ENCODE data around the gene TMEM203.
"Not testable (repeated sequence)": the region's sequence is repeated elsewhere in the genome, so short reads cannot be mapped to it uniquely, and the experiment has no call there.

TMEM203 gene

GRCh38 chr9:137241490-137242268 is 36.2 kb upstream of the TMEM203 start:
- peak; percentile 40 for DNase-seq (ENCODE audit: low read depth)

- DNase-seq (ENCODE audit: low read depth): peak; percentile 95
Observed at GRCh38 chr9:137240841-137241489, 35.5 kb upstream of the TMEM203 start, which contains the start of gene TUBB4B. TUBB4B (plus strand) TSS chr9:137241287; CDS start chr9:137241361, 74 bp downstream.

GRCh38 chr9:137240318-137240840 is 34.9 kb upstream of the TMEM203 start:
- peak; percentile 27 for DNase-seq (ENCODE audit: low read depth)

- not testable (repeated sequence) for DNase-seq (ENCODE audit: low read depth)
Observed at GRCh38 chr9:137239541-137240200, 34.2 kb upstream of the TMEM203 start.

GRCh38 chr9:137237759-137238726 is 32.6 kb upstream of the TMEM203 start:
- no peak for DNase-seq (ENCODE audit: low read depth)

- no peak for DNase-seq (ENCODE audit: low read depth)
Observed at GRCh38 chr9:137236936-137237421, 31.5 kb upstream of the TMEM203 start.

- DNase-seq (ENCODE audit: low read depth): peak; percentile 87
Observed at GRCh38 chr9:137236238-137236935, 30.9 kb upstream of the TMEM203 start.

GRCh38 chr9:137235424-137236237 is 30.2 kb upstream of the TMEM203 start:
- DNase-seq (ENCODE audit: low read depth): no peak

- no peak for DNase-seq (ENCODE audit: low read depth)
Observed at GRCh38 chr9:137234758-137235423, 29.4 kb upstream of the TMEM203 start.

GRCh38 chr9:137234055-137234697 is 28.7 kb upstream of the TMEM203 start:
- DNase-seq (ENCODE audit: low read depth): no peak

- DNase-seq (ENCODE audit: low read depth): no peak
Observed at GRCh38 chr9:137233143-137233980, 27.9 kb upstream of the TMEM203 start.

GRCh38 chr9:137232510-137232909 is 27.1 kb upstream of the TMEM203 start:
- no peak for DNase-seq (ENCODE audit: low read depth)

GRCh38 chr9:137232101-137232500 is 26.7 kb upstream of the TMEM203 start:
- DNase-seq (ENCODE audit: low read depth): no peak

- no peak for DNase-seq (ENCODE audit: low read depth)
Observed at GRCh38 chr9:137231372-137232039, 26.1 kb upstream of the TMEM203 start.

- no peak for DNase-seq (ENCODE audit: low read depth)
Observed at GRCh38 chr9:137230705-137231371, 25.4 kb upstream of the TMEM203 start, which contains the start of gene SLC34A3. SLC34A3 (plus strand) TSS chr9:137230901; CDS start chr9:137231703, 802 bp downstream.

- DNase-seq (ENCODE audit: low read depth): no peak
Observed at GRCh38 chr9:137229903-137230704, 24.7 kb upstream of the TMEM203 start.

Measured in stimulated activated CD8-positive, alpha-beta memory T cell treated with anti-CD3 and anti-CD28 coated beads, Interleukin-15, amount 100 ng/mL, for 1 hour (primary cell).